ENCODE data around the gene SCGB1C2. TPM values are rescaled to one million over a fixed set of nuclear protein-coding genes. Genes with fewer than 3 reads are reported as not detected.

The SCGB1C2 gene
- total and polyA plus RNA-seq, 5 donors from 2014 or later, result not detected

GRCh38 chr17:178292-179065 lies 41.1 kb downstream of the SCGB1C2 start:
- Mint-ChIP-seq H3K36me3 (no peaks in the 10 kb centered on the region), H3K9me3 (peaks cover 0 to under 1% (median 0%) of the 10 kb centered on the region in 7 donors), H3K4me1 (peaks cover 0 to 6% (median under 1%) of the 10 kb centered on the region in 4 donors), H3K4me3 (no peak overlapping the region), H3K27ac (no peak overlapping the region), H3K27me3 (peaks cover 40% of the 10 kb centered on the region)
- H3K9me3 ChIP-seq (ENCODE audit: control insufficient read depth in 2 of 2, low read length in 2 of 2), result no peaks in the 10 kb centered on the region
- H3K4me3 ChIP-seq (ENCODE audit: low read depth, low read length), result no peak overlapping the region
- H3K36me3 ChIP-seq (ENCODE audit: control insufficient read depth, insufficient read depth, low read length), result no peaks in the 10 kb centered on the region
- H3K27ac ChIP-seq (ENCODE audit: insufficient read depth, low read length, poor library complexity, severe bottlenecking), result no peak overlapping the region
- peaks cover 4% of the 10 kb centered on the region for H3K4me1 ChIP-seq (ENCODE audit: control insufficient read depth, insufficient read depth, low read length, poor library complexity, severe bottlenecking)
- H3K27me3 ChIP-seq (ENCODE audit: control insufficient read depth, insufficient read depth, low read length), result peaks cover 2% of the 10 kb centered on the region
- DNase-seq (no peak), ATAC-seq (ENCODE audit: low read depth in 2 of 2) (no peak)

GRCh38 chr17:179066-179432 lies 41.7 kb downstream of the SCGB1C2 start:
- H3K4me3 ChIP-seq (ENCODE audit: low read depth, low read length), result no peak overlapping the region
- Mint-ChIP-seq H3K36me3 (no peaks in the 10 kb centered on the region), H3K9me3 (peaks cover 0 to 1% (median 0%) of the 10 kb centered on the region in 7 donors), H3K27ac (no peak overlapping the region), H3K4me3 (no peak overlapping the region), H3K4me1 (peaks cover 0 to 6% (median 3%) of the 10 kb centered on the region in 4 donors), H3K27me3 (peaks cover 45% of the 10 kb centered on the region)
- H3K36me3 ChIP-seq (ENCODE audit: control insufficient read depth, insufficient read depth, low read length), result no peaks in the 10 kb centered on the region
- no peaks in the 10 kb centered on the region for H3K9me3 ChIP-seq (ENCODE audit: control insufficient read depth in 2 of 2, low read length in 2 of 2)
- DNase-seq (no peak), ATAC-seq (ENCODE audit: low read depth in 2 of 2) (no peak)
- no peak overlapping the region for H3K27ac ChIP-seq (ENCODE audit: insufficient read depth, low read length, poor library complexity, severe bottlenecking)
- peaks cover 2% of the 10 kb centered on the region for H3K27me3 ChIP-seq (ENCODE audit: control insufficient read depth, insufficient read depth, low read length)
- peaks cover 4% of the 10 kb centered on the region for H3K4me1 ChIP-seq (ENCODE audit: control insufficient read depth, insufficient read depth, low read length, poor library complexity, severe bottlenecking)

GRCh38 chr17:179781-180380 lies 42.5 kb downstream of the SCGB1C2 start:
- Mint-ChIP-seq H3K4me1 (peaks cover 0 to 6% (median 3%) of the 10 kb centered on the region in 4 donors), H3K36me3 (no peaks in the 10 kb centered on the region), H3K9me3 (peaks cover 0 to 1% (median 0%) of the 10 kb centered on the region in 7 donors), H3K27me3 (peaks cover 47% of the 10 kb centered on the region), H3K27ac (no peak overlapping the region), H3K4me3 (no peak overlapping the region)
- ATAC-seq (ENCODE audit: low read depth in 2 of 2) (no peak), DNase-seq (no peak)
- H3K36me3 ChIP-seq (ENCODE audit: control insufficient read depth, insufficient read depth, low read length), result no peaks in the 10 kb centered on the region
- peaks cover 2% of the 10 kb centered on the region for H3K27me3 ChIP-seq (ENCODE audit: control insufficient read depth, insufficient read depth, low read length)
- no peaks in the 10 kb centered on the region for H3K9me3 ChIP-seq (ENCODE audit: control insufficient read depth in 2 of 2, low read length in 2 of 2)
- H3K4me1 ChIP-seq (ENCODE audit: control insufficient read depth, insufficient read depth, low read length, poor library complexity, severe bottlenecking), result peaks cover 4% of the 10 kb centered on the region
- no peak overlapping the region for H3K4me3 ChIP-seq (ENCODE audit: low read depth, low read length)
- H3K27ac ChIP-seq (ENCODE audit: insufficient read depth, low read length, poor library complexity, severe bottlenecking), result no peak overlapping the region

- H3K27me3 ChIP-seq (ENCODE audit: control insufficient read depth, insufficient read depth, low read length), result peaks cover 2% of the 10 kb centered on the region
- H3K4me1 Mint-ChIP-seq, result peaks cover 0 to 13% (median 3%) of the 10 kb centered on the region in 4 donors
- H3K4me3 ChIP-seq (ENCODE audit: low read depth, low read length), result no peak overlapping the region
- no peaks in the 10 kb centered on the region for H3K9me3 ChIP-seq (ENCODE audit: control insufficient read depth in 2 of 2, low read length in 2 of 2)
- DNase-seq (no peak), ATAC-seq (ENCODE audit: low read depth in 2 of 2) (no peak)
- no peaks in the 10 kb centered on the region for H3K36me3 ChIP-seq (ENCODE audit: control insufficient read depth, insufficient read depth, low read length)
- no peak overlapping the region for H3K4me3 Mint-ChIP-seq
- H3K27ac Mint-ChIP-seq, result no peak overlapping the region
- H3K36me3 Mint-ChIP-seq, result no peaks in the 10 kb centered on the region
- H3K9me3 Mint-ChIP-seq, result peaks cover 0 to 2% (median 0%) of the 10 kb centered on the region in 7 donors
- H3K27me3 Mint-ChIP-seq, result peaks cover 51% of the 10 kb centered on the region
- no peak overlapping the region for H3K27ac ChIP-seq (ENCODE audit: insufficient read depth, low read length, poor library complexity, severe bottlenecking)
- peaks cover 4% of the 10 kb centered on the region for H3K4me1 ChIP-seq (ENCODE audit: control insufficient read depth, insufficient read depth, low read length, poor library complexity, severe bottlenecking)
Measured at GRCh38 chr17:180381-181244, 43.2 kb downstream of the SCGB1C2 start.

- H3K27me3 Mint-ChIP-seq, result peaks cover 56% of the 10 kb centered on the region
- DNase-seq, result no peak
Measured at GRCh38 chr17:181245-182049, 44.1 kb downstream of the SCGB1C2 start, which contains the start of gene DOC2B. Gene DOC2B, minus strand, starts transcription at chr17:181650. Its CDS starts 171 bp downstream, at chr17:181479.

GRCh38 chr17:182050-182751 lies 44.8 kb downstream of the SCGB1C2 start:
- H3K4me1 ChIP-seq (ENCODE audit: control insufficient read depth, insufficient read depth, low read length, poor library complexity, severe bottlenecking), result peaks cover 4% of the 10 kb centered on the region
- H3K4me3 ChIP-seq (ENCODE audit: low read depth, low read length), result no peak overlapping the region
- peak overlapping the region in 3 of 4 donors; percentile 44 to 70 (median 65) for H3K4me3 Mint-ChIP-seq
- H3K36me3 ChIP-seq (ENCODE audit: control insufficient read depth, insufficient read depth, low read length), result no peaks in the 10 kb centered on the region
- H3K9me3 Mint-ChIP-seq, result peaks cover 0 to 2% (median 0%) of the 10 kb centered on the region in 7 donors
- H3K27me3 Mint-ChIP-seq, result peaks cover 54% of the 10 kb centered on the region
- no peak overlapping the region for H3K27ac Mint-ChIP-seq
- no peaks in the 10 kb centered on the region for H3K36me3 Mint-ChIP-seq
- ATAC-seq (ENCODE audit: low read depth in 2 of 2) (no peak), DNase-seq (no peak)
- no peaks in the 10 kb centered on the region for H3K9me3 ChIP-seq (ENCODE audit: control insufficient read depth in 2 of 2, low read length in 2 of 2)
- peaks cover 2% of the 10 kb centered on the region for H3K27me3 ChIP-seq (ENCODE audit: control insufficient read depth, insufficient read depth, low read length)
- peaks cover 0 to 23% (median 3%) of the 10 kb centered on the region in 4 donors for H3K4me1 Mint-ChIP-seq
- no peak overlapping the region for H3K27ac ChIP-seq (ENCODE audit: insufficient read depth, low read length, poor library complexity, severe bottlenecking)

More at GRCh38 chr17:181245-182049, 44.1 kb downstream of the SCGB1C2 start, which contains the start of gene DOC2B:
- Histone ChIP-seq H3K27me3 (ENCODE audit: control insufficient read depth, insufficient read depth, low read length) (peaks cover 2% of the 10 kb centered on the region), H3K27ac (ENCODE audit: insufficient read depth, low read length, poor library complexity, severe bottlenecking) (no peak within 1 kb of the TSS), H3K9me3 (ENCODE audit: control insufficient read depth in 2 of 2, low read length in 2 of 2) (no peaks in the 10 kb centered on the region), H3K4me3 (ENCODE audit: low read depth, low read length) (no peak within 1 kb of the TSS), H3K4me1 (ENCODE audit: control insufficient read depth, insufficient read depth, low read length, poor library complexity, severe bottlenecking) (peaks cover 4% of the 10 kb centered on the region), H3K36me3 (ENCODE audit: control insufficient read depth, insufficient read depth, low read length) (no peaks in the 10 kb centered on the region)
- Mint-ChIP-seq H3K4me1 (peaks cover 0 to 22% (median 3%) of the 10 kb centered on the region in 4 donors), H3K4me3 (peak within 1 kb of the TSS in 3 of 4 donors; percentile 44 to 70 (median 65)), H3K27ac (no peak within 1 kb of the TSS), H3K9me3 (peaks cover 0 to 2% (median 0%) of the 10 kb centered on the region in 7 donors), H3K36me3 (no peaks in the 10 kb centered on the region)
- no peak for ATAC-seq (ENCODE audit: low read depth in 2 of 2)

Measured in CD4-positive, CD25-positive, alpha-beta regulatory T cell (primary cell).